K562 (cell line): Measurements from ENCODE around the gene MRGPRX4. TPM values are rescaled to one million over a fixed set of nuclear protein-coding genes. Genes with fewer than 3 reads are reported as not detected.
"Not testable (repeated sequence)": the region's sequence is repeated elsewhere in the genome, so short reads cannot be mapped to it uniquely, and the experiment has no call there.

Experiments
- ATAC-seq: fragments of 200-7000 bp; cut with Tn5 transposase; 3 replicates; pipeline ENCODE4 v1.9.1; 2020; ENCODE audit warnings: moderate library complexity
- BruUV-seq: library from RNA; stranded (reverse); fragments of 400-500 nt; replicated peaks from 2 replicates; lab custom pipeline; 2021; lab: Mats Ljungman, UMichigan
- CTCF ChIA-PET: fragments of 300-600 bp; formaldehyde crosslinking; extraction: SDS; loops from one replicate; lab custom pipeline; 2021; ENCODE audit warnings: low intra/inter-chr PET ratio; lab: Yijun Ruan, JAX
- POLR2A ChIA-PET: fragments of 300-600, 350-650 bp; sonication (Branson Sonifier 250); formaldehyde crosslinking; extraction: SDS; loops from one replicate; lab custom pipeline; 2021; ENCODE audit warnings: antibody characterized with exemption, inconsistent platforms; lab: Yijun Ruan, JAX
- DNase-seq, 4 experiments: peaks; one replicate each; pipeline versions ENCODE4 v3.0.0 to v3.0.0-alpha.2; 2011 to 2018; ENCODE audit warnings: low spot score in 3 of 4, mixed read lengths in 3 of 4; ENCODE audit errors: extremely low read depth in 1 of 4
- FAIRE-seq: peaks from 2 replicates; lab custom pipeline; 2011; peaks lifted over from hg19 to GRCh38; lab: Jason Lieb, UNC
- H2AFZ ChIP-seq: 2 replicates; pipeline ENCODE4 v1.6.0; 2011; ENCODE audit warnings: low read depth, low read length, control low read depth, inconsistent platforms
- H3K27ac ChIP-seq: fragments of 200-600 bp; 3 replicates; pipeline ENCODE4 v1.8.0; 2011; ENCODE audit warnings: low read depth, mild to moderate bottlenecking, control low read depth, inconsistent platforms, low read length, moderate library complexity, mixed read lengths; ENCODE audit errors: extremely low read depth
- H3K27me3 ChIP-seq, 2 experiments: fragments of 300-600 bp in 1 of 2; 2 replicates in 1 of 2; 3 replicates in 1 of 2; pipeline versions ENCODE4 v1.6.0 to v1.8.0; 2011; ENCODE audit warnings: inconsistent platforms in 2 of 2, low read length in 2 of 2, mild to moderate bottlenecking in 1 of 2, mixed read lengths in 1 of 2, moderate library complexity in 1 of 2; ENCODE audit not compliant: control insufficient read depth in 2 of 2, insufficient read depth in 2 of 2
- H3K36me3 ChIP-seq: fragments of 300-600 bp; 3 replicates; pipeline ENCODE4 v1.8.0; 2011; ENCODE audit warnings: mild to moderate bottlenecking, low read length, inconsistent platforms; ENCODE audit not compliant: control insufficient read depth, insufficient read depth
- H3K4me1 ChIP-seq, 2 experiments: fragments of 200-600 bp in 1 of 2; replicated peaks in 1 of 2; 2 replicates in 1 of 2; 3 replicates in 1 of 2; pipeline versions ENCODE4 v1.5.1 to v1.8.0; 2011; ENCODE audit warnings: inconsistent platforms in 2 of 2, low read length in 2 of 2, mild to moderate bottlenecking in 1 of 2, mixed read lengths in 1 of 2, moderate library complexity in 1 of 2; ENCODE audit not compliant: control insufficient read depth in 2 of 2, insufficient read depth in 2 of 2
- H3K4me2 ChIP-seq: 2 replicates; pipeline ENCODE4 v1.6.1; 2011; ENCODE audit warnings: low read length, control low read depth, inconsistent platforms, mixed read lengths; ENCODE audit not compliant: insufficient read depth
- H3K4me3 ChIP-seq: fragments of 200-600 bp; sonication (generic), shearing (Covaris generic); 2 replicates; pipeline ENCODE4 v1.5.1; 2016; ENCODE audit warnings: control low read depth, inconsistent platforms
- H3K79me2 ChIP-seq: fragments of 200-600 bp; 3 replicates; pipeline ENCODE4 v1.8.0; 2011; ENCODE audit warnings: low read length, inconsistent platforms; ENCODE audit not compliant: control insufficient read depth, insufficient read depth
- H3K9ac ChIP-seq, 2 experiments: 2 replicates each; pipeline versions ENCODE4 v1.6.0 to v1.6.1; 2011; ENCODE audit warnings: low read depth in 2 of 2, low read length in 2 of 2, control low read depth in 1 of 2, inconsistent platforms in 1 of 2, mild to moderate bottlenecking in 1 of 2, mixed read lengths in 1 of 2; ENCODE audit not compliant: insufficient read depth in 1 of 2
- H3K9me1 ChIP-seq: one replicate; pipeline ENCODE4 v1.6.0; 2011; ENCODE audit warnings: inconsistent platforms, mild to moderate bottlenecking, low read length, moderate library complexity; ENCODE audit not compliant: control insufficient read depth, insufficient read depth
- H3K9me3 ChIP-seq: replicated peaks from 2 replicates; pipeline ENCODE4 v1.5.1; 2011; ENCODE audit warnings: low read depth, low read length, inconsistent platforms; ENCODE audit not compliant: control insufficient read depth, insufficient read depth
- H4K20me1 ChIP-seq: replicated peaks from 2 replicates; pipeline ENCODE4 v1.6.1; 2011; ENCODE audit warnings: low read length, inconsistent platforms, mixed read lengths; ENCODE audit not compliant: control insufficient read depth, insufficient read depth
- RAD21 ChIP-seq, 2 experiments: fragments of 250-450 bp in 1 of 2; fragments of 450-650 bp in 1 of 2; sonication (Bioruptor Pico) in 1 of 2; formaldehyde crosslinking in 1 of 2; IDR thresholded peaks in 1 of 2; conservative IDR thresholded peaks in 1 of 2; 2 replicates each; pipeline versions ENCODE4 v1.4.0 to v1.8.0; 2020 to 2022; ENCODE audit warnings: mild to moderate bottlenecking in 2 of 2, moderate library complexity in 1 of 2
- ZNF174 ChIP-seq: fragments of 250-450 bp; sonication (Bioruptor Pico); IDR thresholded peaks from 2 replicates; pipeline ENCODE4 v1.4.0; 2020; ENCODE audit warnings: mild to moderate bottlenecking
- ZNF431 ChIP-seq: sonication (generic); formaldehyde crosslinking; IDR thresholded peaks from 2 replicates; pipeline ENCODE4 v1.8.0; 2022; ENCODE audit warnings: mild to moderate bottlenecking, missing genetic modification reagents
- WGBS: fragments of 100-300 bp; shearing (Covaris generic); methylation state at CpG from one replicate; pipeline ENCODE4 v1.1.6; 2016; ENCODE audit warnings: low coverage, mixed read lengths; ENCODE audit not compliant: insufficient coverage; ENCODE audit errors: missing lambda C conversion rate; 5-methylcytosine and 5-hydroxymethylcytosine counted together
- in situ Hi-C: fragments of 300-500 bp; cut with MboI; formaldehyde crosslinking; loops from 4 replicates; pipeline ENCODE4 v1.15.0; 2018; ENCODE audit warnings: inconsistent platforms, mixed read lengths
- intact Hi-C: fragments of 100-400 bp; cut with micrococcal nuclease; formaldehyde crosslinking; loops from 2 replicates; pipeline ENCODE4 v1.14.2; 2022
- polyA plus RNA-seq, 8 experiments: library from polyadenylated mRNA; depleted of rRNA in 4 of 8; stranded (reverse) in 5 of 8; unstranded in 3 of 8; fragments of >200 nt; fragmentation: Nextera tagmentation in 2 of 8; fragmentation: Illumina TruSeq in 1 of 8; extraction: Ambion mirVana in 2 of 8; extraction: Trizol in 1 of 8; gene quantifications; 2 replicates each; pipeline versions ENCODE4 v1.2.1 to v1.2.3, GENCODE V29; 2011 to 2014; ENCODE audit warnings: inconsistent platforms in 1 of 8, missing spikeins in 1 of 8
- total RNA-seq, 7 experiments: library from RNA; depleted of rRNA in 6 of 7; stranded (reverse); fragments of >200 nt in 6 of 7; fragmentation: Illumina TruSeq in 2 of 7; extraction: Trizol in 2 of 7; gene quantifications; 2 replicates each; pipeline versions ENCODE4 v1.2.1 to v1.2.3, GENCODE V29; 2011 to 2021; ENCODE audit warnings: low replicate concordance in 1 of 7
- TF ChIP-seq, protein P1 (sequence below): conservative IDR thresholded peaks from 2 replicates; pipeline ENCODE4 v1.6.1; 2011; ENCODE audit warnings: low read depth, mild to moderate bottlenecking, low read length; ENCODE audit not compliant: control insufficient read depth
- TF ChIP-seq, protein P2 (sequence below), 3 experiments: IDR thresholded peaks in 2 of 3; conservative IDR thresholded peaks in 1 of 3; 2 replicates each; pipeline ENCODE4 v1.5.1; 2011 to 2012; ENCODE audit warnings: low read length in 3 of 3, mild to moderate bottlenecking in 3 of 3, control low read depth in 2 of 3, improper control_type of control experiment in 1 of 3, inconsistent platforms in 1 of 3, low read depth in 1 of 3, mixed read lengths in 1 of 3, moderate library complexity in 1 of 3; ENCODE audit not compliant: insufficient read depth in 2 of 3

Gene MRGPRX4
- total and polyA plus RNA-seq, 9 of the 15 experiments (the other 6 are each of a cell fraction or from before 2014, with no cell fraction given) = not detected

DNA sequence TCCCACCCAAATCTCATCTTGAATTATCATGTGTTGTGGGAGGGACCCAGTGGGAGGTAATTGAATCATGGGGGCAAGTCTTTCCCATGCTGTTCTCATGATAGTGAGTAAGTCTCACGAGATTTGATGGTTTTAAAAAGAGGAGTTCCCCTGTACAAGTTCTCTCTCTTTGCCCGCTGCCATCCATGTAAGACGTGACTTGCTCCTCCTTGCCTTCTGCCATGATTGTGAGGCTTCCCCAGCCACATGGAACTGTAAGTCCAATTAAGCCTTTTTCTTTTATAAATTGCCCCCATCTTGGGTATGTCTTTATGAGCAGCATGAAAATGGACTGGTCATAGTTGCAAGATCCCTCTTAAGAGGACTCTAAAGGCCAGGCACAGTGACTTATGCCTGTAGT, 25.1 kb downstream of the MRGPRX4 start:
- WGBS = 11% methylated on average over 1 of the region's 3 CpGs
- CTCF ChIA-PET = not testable (repeated sequence)
- peak; percentile 92 for TF ChIP-seq ZNF431 (CRISPR knock-in tag)

DNA sequence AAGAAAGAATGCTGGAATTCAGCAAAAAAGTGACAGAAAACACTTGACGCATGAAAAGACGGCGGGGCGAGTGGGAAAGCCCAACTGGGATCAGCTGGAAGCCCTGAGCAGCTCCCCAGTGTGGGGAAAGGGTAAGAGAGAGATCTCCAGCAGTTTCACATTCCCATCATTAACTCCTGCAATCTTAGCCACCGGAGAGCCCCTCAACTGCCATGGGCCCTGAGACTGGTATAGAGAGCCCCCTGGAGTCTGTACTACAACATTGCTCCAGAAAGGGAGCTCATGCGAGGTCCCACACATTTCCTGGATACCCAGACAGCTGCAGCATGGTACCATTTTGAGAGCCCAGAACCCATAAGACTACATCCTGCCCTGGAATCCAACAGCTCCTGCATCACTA, 31.1 kb downstream of the MRGPRX4 start:
- CTCF ChIA-PET = interaction anchor here (0.8 to 1.5 kb wide), 3 partner anchors 33 to 212 kb away, joined by 3 to 5 read pairs (median 5); no protein-coding TSS in a partner anchor
- Histone ChIP-seq H3K4me1 (no peaks in the 10 kb centered on the region), H2AFZ (no peak overlapping the region), H3K27ac (no peak overlapping the region), H3K9me1 (no peaks in the 10 kb centered on the region), H3K4me3 (no peak overlapping the region), H3K4me2 (no peak overlapping the region), H3K27me3 (peaks cover 0 to 22% of the 10 kb centered on the region in 2 experiments; a peak in 3 of 5 replicates), H3K36me3 (no peaks in the 10 kb centered on the region), H3K79me2 (no peaks in the 10 kb centered on the region), H4K20me1 (no peaks in the 10 kb centered on the region), H3K9me3 (no peaks in the 10 kb centered on the region), H3K9ac (no peak overlapping the region)
- DNase-seq = peak; percentile 26 to 59 (median 30)
- peak; percentile 93 for ATAC-seq
- POLR2A ChIA-PET = interaction anchor here (1.0 kb wide), 1 partner anchor 88 kb away, joined by 8 read pairs; no protein-coding TSS in a partner anchor
- FAIRE-seq = peak; percentile 71
- 1% methylated on average over 6 of the region's 6 CpGs for WGBS
- no TSS peak for BruUV-seq
- in situ Hi-C loops (no loop called here), intact Hi-C loops (loop anchor here (1.0 to 2.0 kb wide), 3 partner anchors 32 to 211 kb away; no protein-coding TSS in a partner anchor)
- peak in 1 of 2 experiments; percentile 61; a peak in 2 of 4 replicates for TF ChIP-seq RAD21 (CRISPR knock-in tag; conservative IDR thresholded peaks at IDR 0.05 in 1 of 2, IDR thresholded peaks at IDR 0.05 in 1 of 2)
- TF ChIP-seq, protein P1, sequence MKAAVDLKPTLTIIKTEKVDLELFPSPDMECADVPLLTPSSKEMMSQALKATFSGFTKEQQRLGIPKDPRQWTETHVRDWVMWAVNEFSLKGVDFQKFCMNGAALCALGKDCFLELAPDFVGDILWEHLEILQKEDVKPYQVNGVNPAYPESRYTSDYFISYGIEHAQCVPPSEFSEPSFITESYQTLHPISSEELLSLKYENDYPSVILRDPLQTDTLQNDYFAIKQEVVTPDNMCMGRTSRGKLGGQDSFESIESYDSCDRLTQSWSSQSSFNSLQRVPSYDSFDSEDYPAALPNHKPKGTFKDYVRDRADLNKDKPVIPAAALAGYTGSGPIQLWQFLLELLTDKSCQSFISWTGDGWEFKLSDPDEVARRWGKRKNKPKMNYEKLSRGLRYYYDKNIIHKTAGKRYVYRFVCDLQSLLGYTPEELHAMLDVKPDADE = no peak
- TF ChIP-seq, protein P2, sequence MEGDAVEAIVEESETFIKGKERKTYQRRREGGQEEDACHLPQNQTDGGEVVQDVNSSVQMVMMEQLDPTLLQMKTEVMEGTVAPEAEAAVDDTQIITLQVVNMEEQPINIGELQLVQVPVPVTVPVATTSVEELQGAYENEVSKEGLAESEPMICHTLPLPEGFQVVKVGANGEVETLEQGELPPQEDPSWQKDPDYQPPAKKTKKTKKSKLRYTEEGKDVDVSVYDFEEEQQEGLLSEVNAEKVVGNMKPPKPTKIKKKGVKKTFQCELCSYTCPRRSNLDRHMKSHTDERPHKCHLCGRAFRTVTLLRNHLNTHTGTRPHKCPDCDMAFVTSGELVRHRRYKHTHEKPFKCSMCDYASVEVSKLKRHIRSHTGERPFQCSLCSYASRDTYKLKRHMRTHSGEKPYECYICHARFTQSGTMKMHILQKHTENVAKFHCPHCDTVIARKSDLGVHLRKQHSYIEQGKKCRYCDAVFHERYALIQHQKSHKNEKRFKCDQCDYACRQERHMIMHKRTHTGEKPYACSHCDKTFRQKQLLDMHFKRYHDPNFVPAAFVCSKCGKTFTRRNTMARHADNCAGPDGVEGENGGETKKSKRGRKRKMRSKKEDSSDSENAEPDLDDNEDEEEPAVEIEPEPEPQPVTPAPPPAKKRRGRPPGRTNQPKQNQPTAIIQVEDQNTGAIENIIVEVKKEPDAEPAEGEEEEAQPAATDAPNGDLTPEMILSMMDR (IDR thresholded peaks at IDR 0.05 in 2 of 3, conservative IDR thresholded peaks at IDR 0.05 in 1 of 3; ENCODE audit: insufficient read depth in 2 of 3, low read depth in 1 of 3, low read length in 3 of 3) = peak; percentile 62 to 73 (median 69)
- no peak for TF ChIP-seq ZNF174 (CRISPR knock-in tag)

More for the DNA sequence above, 25.1 kb downstream of the MRGPRX4 start:
- H3K9me3 ChIP-seq, intact Hi-C loops, H3K4me1 ChIP-seq, POLR2A ChIA-PET, H4K20me1 ChIP-seq, H2AFZ ChIP-seq, FAIRE-seq, H3K27ac ChIP-seq, H3K27me3 ChIP-seq, H3K4me2 ChIP-seq, H3K9ac ChIP-seq, H3K4me3 ChIP-seq, H3K36me3 ChIP-seq, BruUV-seq, ATAC-seq, H3K9me1 ChIP-seq, DNase-seq, H3K79me2 ChIP-seq, in situ Hi-C loops: not testable (repeated sequence)
